Fibroblast of skin of abdomen (primary cell): ENCODE measurements around the gene KIAA1328.
"Not testable (repeated sequence)": the region's sequence is repeated elsewhere in the genome, so short reads cannot be mapped to it uniquely, and the experiment has no call there.

Source experiments
- DNase-seq: peaks from one replicate; pipeline ENCODE4 v3.0.0-alpha.2; 2013

Gene KIAA1328

GRCh38 chr18:36826556-36826955 is 2.4 kb upstream of the KIAA1328 start:
- no peak for DNase-seq

- DNase-seq, result peak; percentile 64
Observed at GRCh38 chr18:36828157-36828629, 734 bp upstream of the KIAA1328 start.

GRCh38 chr18:36829362-36830157 is 633 bp downstream of the KIAA1328 start:
- peak; percentile 6 for DNase-seq

GRCh38 chr18:36830158-36830495 is 1.2 kb downstream of the KIAA1328 start:
- DNase-seq, result no peak

GRCh38 chr18:36831139-36831538 is 2.2 kb downstream of the KIAA1328 start:
- no peak for DNase-seq

- no peak for DNase-seq
Observed at GRCh38 chr18:36833120-36833519, 4.2 kb downstream of the KIAA1328 start.

- DNase-seq, result no peak
Observed at GRCh38 chr18:36835927-36836326, 7.0 kb downstream of the KIAA1328 start.

- DNase-seq, result no peak
Observed at GRCh38 chr18:36839835-36840234, 10.9 kb downstream of the KIAA1328 start.

GRCh38 chr18:36843199-36843598 is 14.3 kb downstream of the KIAA1328 start:
- no peak for DNase-seq

- DNase-seq, result no peak
Observed at GRCh38 chr18:36843784-36844183, 14.9 kb downstream of the KIAA1328 start.

GRCh38 chr18:36848609-36849008 is 19.7 kb downstream of the KIAA1328 start:
- no peak for DNase-seq

GRCh38 chr18:36849288-36850006 is 20.5 kb downstream of the KIAA1328 start:
- DNase-seq, result peak; percentile 91

GRCh38 chr18:36850527-36851201 is 21.7 kb downstream of the KIAA1328 start:
- DNase-seq, result peak; percentile 93

- DNase-seq, result no peak
Observed at GRCh38 chr18:36851202-36851590, 22.3 kb downstream of the KIAA1328 start.

- DNase-seq, result no peak
Observed at GRCh38 chr18:36856815-36857214, 27.9 kb downstream of the KIAA1328 start.

- DNase-seq, result no peak
Observed at GRCh38 chr18:36862182-36862581, 33.3 kb downstream of the KIAA1328 start.

- no peak for DNase-seq
Observed at GRCh38 chr18:36867056-36867455, 38.1 kb downstream of the KIAA1328 start.

GRCh38 chr18:36871801-36872200 is 42.9 kb downstream of the KIAA1328 start:
- DNase-seq, result no peak

- no peak for DNase-seq
Observed at GRCh38 chr18:36872329-36872728, 43.4 kb downstream of the KIAA1328 start.

GRCh38 chr18:36873826-36874225 is 44.9 kb downstream of the KIAA1328 start:
- DNase-seq, result not testable (repeated sequence)

- DNase-seq, result not testable (repeated sequence)
Observed at GRCh38 chr18:36879796-36880195, 50.9 kb downstream of the KIAA1328 start.

- no peak for DNase-seq
Observed at GRCh38 chr18:36885981-36886380, 57.1 kb downstream of the KIAA1328 start.

- no peak for DNase-seq
Observed at GRCh38 chr18:36887114-36887513, 58.2 kb downstream of the KIAA1328 start.
